Muscle of back (tissue), 11 donors: Measurements from ENCODE around the gene CLNK. TPM values are rescaled to one million over a fixed set of nuclear protein-coding genes. Genes with fewer than 3 reads are reported as not detected.
A peak's percentile ranks its signal among the peaks of the same experiment; 100 is the strongest.

Experiments
- DNase-seq, 3 donors: peaks; one replicate each; pipeline versions ENCODE4 v3.0.0 to v3.0.0-alpha.2; 2013
- polyA plus RNA-seq, 10 donors: library from polyadenylated mRNA; unstranded; fragments of 120-200 nt; gene quantifications; one replicate each; pipeline ENCODE4 v1.2.1, GENCODE V29; 2013; ENCODE audit not compliant: insufficient read length in 10 of 10

The CLNK gene
- polyA plus RNA-seq, 10 donors, result 0.11 to 0.43 (median 0.19) TPM

DNA sequence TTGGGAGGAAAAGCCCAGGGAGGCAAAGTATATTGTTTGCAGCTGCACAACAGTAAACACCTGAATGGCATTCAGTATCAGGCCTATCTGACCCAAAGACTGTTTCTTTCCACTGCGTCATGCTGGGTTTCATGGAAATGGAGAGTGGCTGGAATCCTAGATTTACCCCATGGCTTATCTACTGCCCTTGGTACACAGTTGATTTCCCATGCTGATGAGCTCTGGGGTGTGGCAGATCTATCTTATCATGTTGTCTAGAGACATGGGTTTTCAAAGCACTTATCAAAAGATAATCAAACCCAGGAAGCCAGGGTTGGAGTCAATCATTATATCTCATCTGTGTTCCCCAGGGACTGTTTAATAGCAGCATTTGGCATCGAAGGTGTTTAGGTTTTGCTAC, 72.1 kb downstream of the CLNK start:
- DNase-seq, result no peak

DNA sequence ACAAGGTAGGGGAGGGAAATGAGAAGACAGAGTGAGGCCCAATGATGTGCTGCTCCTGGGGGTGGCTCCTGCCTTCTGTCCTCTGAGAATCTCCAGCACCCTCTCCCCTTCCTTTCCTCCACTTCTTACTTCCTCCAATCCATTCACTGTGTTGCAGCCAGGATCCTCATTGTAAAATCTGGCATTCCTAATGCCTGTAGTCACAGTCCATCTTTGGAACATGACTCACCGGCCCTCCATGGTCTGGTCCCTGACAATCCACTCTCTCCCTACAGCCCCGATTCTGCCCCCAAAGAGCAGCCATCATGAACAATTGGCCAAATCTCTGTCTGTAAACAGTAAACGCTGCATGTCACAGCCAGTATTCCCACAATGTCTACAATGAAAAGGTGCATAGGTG, 72.9 kb downstream of the CLNK start:
- peak in 1 of 3 donors; percentile 85 for DNase-seq

DNA sequence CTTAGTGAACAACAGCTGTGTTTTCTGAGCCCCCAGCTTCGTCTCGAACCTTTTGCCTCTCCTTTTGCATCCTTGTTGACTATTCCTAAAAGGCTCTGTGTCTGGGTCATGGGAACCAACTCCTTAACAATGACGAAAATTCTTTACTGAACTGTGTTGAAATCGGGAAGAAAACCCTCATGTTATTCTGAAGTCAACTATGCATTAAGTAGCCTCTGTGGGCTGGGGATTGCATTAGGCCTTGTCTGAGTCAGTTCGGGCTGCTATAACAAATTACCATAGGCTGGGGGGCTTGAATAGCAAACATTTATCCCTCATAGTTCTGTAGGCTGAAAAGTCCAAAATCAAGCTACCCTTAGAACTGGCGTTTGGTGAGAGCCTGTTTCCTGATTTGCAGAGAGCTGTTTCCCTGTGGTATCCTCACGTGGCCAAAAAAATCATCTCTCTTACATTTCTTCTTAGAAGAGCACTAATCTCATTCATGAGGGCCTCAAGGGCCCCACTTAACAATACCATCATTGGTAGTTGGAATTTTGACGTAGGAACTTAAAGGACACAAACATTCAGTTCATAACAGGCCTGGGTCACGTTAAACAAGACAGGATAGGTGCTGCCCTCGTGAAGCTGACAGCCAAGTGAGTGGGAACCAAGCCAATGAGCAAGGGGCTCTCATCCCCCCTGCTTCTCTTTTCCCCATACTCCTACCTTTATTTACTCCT, 75.9 kb downstream of the CLNK start:
- DNase-seq, result no peak

DNA sequence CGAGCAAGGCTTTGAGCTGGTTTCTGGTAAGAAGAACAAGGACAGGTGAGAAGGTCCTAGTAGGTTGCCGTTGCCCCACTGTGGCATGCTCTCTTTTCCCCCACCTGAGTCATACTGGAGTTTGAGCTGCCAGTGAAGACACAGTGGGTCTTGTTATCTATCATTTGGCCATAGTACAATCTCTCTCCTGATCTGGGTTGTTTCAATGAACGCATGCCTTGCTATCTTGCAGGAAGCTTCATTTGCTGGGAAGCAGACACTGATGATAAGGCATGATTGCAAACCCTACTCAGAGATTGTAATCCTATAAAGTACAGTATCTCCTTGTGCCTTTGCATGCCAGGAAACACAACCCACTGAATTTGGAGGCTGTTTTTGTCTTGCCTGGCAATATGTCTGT, 77.4 kb downstream of the CLNK start:
- DNase-seq, result no peak

DNA sequence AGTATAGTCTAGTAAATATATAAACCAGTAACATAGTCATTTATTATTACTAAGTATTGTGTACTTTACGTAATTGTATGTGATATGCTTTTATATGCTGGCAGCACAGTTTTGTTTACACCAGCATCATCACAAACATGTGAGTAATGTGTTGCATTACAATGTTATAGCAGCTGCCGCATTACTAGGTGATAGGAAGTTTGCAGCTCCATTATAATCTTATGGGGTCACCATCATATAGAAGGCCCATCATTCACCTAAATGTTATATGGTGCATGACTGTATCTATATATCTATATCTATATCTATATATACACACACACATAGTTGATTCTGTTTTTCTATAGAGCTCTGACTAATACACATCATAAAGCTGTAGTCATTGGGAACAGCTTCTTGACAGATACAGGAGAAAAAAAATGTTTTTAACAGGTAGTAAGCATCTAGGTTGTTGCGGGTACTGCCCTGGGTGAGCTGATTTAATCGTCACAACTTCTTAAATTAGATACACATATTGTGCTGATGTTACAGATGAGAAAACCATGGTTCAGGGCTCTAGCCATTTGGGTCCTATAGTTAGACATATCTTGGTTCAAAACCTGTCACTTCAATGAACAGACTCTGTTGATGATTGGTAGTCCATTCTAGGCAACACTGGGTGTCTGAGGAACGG, 77.9 kb downstream of the CLNK start:
- DNase-seq, result no peak

DNA sequence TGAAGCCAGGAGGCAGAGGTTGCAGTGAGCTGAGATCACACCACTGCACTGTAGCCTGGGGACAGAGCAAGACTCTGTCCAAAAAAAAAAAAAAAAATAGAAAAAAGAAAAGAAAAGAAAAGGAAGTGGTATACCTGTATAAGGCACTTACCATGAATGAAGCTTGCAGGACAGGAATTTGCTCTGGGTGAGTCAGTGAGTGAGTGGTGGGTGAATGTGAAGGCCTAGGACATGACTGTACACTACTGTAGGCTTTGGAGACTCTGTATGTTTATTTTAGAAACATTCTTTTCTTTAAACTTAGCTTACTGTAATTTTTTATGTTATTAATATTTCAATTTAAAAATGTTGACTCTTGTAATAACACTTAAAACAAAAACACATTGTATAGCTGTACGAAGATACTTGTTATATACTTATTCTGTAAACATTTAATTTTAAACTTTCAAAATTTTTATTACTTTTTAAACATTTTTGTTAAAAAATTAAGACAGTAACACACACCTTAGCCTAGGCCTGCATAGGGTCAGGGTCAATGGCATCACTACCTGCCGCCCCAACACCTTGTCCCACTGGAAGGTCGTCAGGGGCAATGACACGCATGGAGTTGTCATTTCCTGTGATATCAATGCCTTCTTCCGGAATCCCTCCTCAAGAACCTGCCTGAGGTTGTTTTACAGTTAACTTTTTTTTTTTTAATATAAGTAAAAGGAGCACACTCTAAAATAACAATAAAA, 78.7 kb downstream of the CLNK start:
- peak in 1 of 3 donors; percentile 37 for DNase-seq

DNA sequence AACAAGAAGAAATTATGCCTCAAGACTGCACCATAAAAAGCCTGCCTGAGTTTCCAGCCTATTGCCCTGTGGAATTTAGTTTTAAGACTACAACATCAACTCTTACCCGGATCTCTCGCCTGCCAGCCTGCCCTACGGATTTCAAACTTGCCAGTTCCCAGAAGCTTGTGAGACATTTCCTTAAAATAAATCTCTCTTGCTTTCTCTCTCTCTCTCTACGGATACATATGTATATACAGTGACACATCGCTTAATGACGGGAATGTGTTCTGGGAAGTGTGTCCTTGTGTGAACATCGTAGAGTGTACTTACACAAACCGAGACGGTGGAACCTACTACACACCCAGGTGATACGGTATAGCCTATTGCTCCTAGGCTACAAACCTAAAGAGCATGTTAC, 79.5 kb downstream of the CLNK start:
- DNase-seq, result no peak

DNA sequence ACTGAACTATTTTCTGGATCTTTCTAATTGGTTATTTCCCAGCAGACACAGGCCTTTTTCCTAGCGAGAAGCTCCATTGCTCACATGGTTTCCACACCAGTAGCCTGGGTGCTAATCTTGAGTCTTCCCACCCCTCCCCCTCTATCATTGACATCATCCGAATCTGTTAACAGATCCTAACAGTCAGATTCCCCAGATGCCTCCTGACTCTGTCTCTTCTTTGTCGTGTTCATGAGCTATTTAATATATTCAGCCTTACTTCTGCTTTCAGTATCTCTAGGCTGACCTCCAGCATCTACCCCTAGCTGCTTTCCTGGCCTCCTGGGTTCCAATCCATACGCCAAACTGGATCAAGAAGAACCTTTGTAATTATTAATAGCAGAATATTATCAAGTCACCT, 85.0 kb downstream of the CLNK start:
- no peak for DNase-seq

DNA sequence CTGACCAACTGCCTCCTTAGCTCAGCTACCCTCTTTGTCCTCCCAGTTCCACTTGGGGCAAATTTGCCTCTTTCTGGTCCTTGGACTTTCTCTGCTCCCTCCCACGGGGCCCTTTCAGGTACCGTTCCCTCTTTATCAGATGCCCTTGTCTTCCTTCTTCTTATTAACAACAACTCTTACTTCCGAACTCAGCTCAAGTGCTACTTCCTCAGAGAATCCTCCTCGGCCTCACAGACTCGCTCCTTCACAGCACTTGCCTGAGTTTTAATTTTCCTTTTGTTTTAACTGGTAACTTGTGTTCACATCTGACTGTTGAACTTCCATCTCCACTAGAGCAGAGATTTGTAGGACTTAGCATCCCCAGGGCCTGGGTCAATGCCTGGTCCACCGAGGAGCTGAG, 85.7 kb downstream of the CLNK start:
- no peak for DNase-seq

DNA sequence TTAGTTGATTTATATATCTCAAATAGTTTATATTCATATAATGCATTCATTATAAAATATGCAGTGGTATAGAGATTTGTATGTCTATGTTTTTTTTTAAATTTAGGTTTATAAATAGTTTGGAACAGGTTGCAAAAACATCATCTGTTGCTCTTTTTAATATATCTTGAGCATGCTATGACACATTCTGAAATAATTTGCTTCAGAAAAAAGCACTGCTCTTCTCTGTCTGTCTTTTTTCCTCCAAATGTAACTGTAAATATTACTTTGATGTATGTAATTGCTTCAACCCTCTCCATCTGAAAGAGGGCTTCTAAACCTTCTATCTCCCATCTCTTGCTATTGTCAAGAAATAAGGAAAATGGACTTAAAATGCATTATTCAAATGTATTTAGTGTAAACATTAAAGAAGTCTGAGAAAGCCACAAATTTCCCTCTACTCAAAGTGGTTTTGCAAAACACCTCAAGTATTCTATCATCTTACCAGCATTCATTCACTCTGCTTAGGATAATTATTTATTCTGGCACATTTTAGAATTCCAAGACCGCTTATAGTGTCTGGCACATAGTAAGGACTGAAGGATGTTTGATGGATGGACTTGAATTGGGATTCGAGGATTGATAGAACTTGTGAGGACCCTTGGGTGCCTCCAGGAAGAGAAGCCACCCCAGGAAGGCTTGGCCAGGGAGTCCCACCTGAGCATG, 87.8 kb downstream of the CLNK start:
- DNase-seq, result no peak

DNA sequence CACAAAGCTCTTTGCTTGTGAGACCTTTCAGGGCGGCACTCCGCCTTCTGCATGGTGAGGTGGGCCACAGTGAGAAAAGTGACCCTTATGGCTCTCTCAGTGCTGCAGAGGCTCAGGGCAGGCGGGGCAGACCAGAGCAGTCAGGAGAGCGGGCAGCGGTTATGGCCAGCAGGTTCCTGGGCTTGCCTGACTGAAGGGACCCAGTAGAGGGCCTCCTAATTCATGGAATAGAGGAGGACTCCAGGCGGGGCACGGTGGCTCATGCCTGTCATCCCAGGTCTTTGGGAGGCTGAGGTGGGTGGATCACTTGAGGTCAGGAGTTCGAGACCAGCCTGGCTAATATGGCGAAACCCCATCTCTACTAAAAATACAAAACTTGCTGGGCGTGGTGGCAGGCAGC, 91.4 kb downstream of the CLNK start:
- DNase-seq, result no peak

DNA sequence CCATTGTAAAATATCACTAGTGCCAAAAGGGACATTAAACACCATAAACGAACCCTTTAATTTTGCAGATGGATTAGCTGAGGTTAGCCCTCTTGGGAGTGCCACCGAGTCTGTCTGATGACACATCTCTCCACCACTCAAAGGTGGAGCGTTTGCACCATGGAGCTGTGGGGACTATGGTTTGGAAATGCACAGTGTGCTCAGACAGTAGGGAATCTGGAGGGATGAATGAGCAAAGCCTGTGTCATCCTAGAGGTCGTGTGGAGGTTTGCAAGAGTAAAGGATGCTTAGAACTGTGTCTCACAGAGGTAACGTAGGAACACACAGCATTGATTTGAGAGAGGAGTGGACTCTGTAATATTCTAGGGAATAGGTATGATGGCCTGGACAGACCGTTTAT, 93.7 kb downstream of the CLNK start:
- peak in 1 of 3 donors; percentile 57 for DNase-seq

DNA sequence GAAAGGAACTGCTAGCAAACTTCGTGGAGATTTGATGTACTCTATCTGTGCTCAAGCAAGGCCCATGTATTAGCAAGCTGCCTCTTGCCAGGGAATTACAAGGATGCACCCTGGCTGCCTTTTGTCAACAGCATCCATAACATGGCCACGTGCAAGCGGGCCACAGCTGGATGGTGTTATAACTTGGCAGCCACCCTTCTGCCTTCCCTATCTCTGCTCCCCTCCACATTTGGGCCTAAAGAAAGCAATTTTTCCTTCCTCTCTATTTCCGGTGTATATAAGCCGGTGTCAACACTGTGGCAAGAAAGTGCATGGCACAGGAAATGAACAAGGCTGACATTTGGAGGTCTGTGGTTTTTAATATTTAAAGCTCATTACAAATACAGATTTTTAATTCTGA, 94.8 kb downstream of the CLNK start:
- DNase-seq, result no peak

DNA sequence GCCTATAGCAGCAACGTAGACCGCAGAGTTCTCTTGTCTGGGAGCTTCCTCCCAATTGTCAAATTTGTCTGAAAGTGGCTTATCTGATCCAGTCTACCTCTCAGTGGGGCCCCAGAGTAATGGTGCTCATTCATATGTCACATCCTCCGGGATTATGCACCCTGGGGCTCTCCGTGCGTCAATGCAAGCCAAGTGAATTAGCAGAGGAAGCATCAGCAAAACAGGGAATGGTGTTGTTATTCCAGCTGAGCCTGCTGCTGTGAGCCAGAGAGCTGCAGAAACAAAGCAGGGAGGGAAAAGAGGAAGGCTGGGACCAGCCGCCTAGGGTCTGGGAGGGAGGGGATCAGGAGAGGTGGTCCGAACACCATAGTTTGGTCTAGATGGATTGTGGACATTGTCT, 95.2 kb downstream of the CLNK start:
- no peak for DNase-seq

DNA sequence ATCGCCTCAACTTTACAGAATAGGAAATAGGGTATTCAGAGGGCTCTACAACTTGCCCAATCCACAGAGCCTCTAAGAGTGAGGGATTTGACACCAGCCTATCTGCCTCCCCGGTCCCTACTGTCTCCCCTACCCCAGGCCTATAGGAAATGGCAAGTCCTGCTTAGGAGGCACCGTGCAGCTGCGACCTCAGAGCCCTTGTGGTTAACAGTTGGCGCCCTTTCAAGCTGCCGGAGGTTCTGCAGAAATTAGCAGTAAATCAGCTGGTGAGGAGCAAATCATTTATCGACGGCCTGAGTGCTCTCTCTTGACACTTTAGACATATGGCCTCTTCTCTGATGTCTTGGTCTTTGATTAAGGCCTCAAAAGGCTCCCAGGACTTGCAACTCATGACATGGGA, 96.9 kb downstream of the CLNK start:
- DNase-seq, result no peak

DNA sequence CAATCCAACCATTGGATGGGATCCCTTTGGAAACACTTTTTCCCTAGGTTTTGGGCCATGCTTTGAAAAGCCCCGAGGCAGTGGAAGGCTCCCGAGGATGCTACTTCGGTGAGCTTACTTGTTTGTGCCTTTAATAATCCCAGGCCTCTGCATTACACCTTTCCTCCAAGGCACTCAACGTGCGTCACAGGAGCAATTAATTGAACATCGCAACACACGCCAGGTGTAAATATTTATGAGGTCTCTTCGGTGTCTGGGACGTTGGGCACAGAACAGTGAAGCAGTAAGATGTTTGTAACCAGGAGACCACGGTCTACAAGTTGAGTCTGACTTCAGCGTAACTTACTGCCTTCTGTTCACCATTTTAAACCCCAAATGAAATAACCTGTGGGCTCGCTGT, 97.3 kb downstream of the CLNK start:
- no peak for DNase-seq

DNA sequence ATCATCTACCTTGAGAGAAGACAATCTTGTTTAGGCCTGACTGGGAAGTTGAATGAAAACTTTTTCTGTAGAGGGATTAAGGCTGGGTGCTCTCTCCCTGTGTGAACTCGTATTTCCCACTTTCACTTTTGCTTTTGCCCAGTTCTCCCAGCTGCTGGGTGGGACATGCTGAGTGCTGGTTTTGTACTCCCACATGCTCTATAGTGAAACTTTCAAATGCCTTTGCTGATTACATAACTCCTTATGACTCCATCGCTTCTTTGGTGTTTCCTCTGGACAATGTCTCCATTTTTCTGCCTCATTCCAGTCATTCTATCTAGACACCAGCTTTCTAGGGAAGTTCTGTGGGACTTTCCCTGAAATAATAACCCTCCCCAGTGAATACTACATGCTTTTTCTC, 100.5 kb downstream of the CLNK start:
- DNase-seq, result peak in 2 of 3 donors; percentile 44 to 47

DNA sequence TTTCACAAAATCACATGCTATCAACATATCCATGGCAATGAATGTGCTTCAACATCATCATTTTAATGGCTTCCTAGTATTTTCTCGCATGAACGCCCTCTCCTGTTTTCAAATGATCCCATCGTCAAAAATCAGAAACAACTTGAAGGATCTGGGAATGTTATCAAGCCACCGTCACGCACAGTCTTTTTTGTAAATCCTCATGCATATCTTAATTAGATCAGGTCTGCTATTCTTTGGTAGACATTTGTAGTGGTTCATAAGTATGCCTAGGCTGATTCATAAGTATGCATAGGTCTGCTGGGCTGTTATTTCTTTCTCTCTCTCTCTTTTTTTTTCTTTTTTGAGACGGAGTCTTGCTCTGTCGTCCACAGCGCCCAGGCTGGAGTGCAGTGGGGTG, 101.6 kb downstream of the CLNK start:
- no peak for DNase-seq

DNA sequence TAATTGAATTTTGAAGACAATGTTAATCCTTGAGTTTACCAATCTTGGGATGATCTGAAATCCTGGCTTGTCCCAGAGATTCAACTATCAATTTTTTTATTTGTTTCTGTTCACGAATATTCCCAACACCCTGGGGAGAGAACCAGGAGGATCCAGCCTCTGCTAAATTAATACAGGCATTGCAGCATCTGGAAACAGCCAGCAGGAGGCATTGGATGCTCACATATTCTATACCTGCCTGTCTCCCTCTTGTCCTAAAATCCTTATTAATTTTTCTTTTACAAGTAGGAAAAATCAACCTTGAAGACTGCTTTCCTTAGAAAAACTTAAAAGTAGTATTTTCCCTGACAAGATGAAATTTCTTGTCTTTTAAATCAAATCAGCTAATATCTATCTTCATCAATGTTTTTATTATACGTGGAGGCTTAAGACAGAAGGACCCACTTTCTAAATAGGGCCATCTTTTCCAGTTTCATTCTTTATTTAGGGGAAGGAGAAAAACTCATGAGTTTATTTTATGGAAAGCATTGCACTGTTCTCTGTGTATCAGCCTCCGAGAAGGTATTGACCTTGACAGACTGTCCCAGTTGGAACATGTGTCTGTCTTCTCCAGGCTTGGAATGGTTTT, 102.4 kb downstream of the CLNK start:
- peak; percentile 29 to 71 (median 40) for DNase-seq

DNA sequence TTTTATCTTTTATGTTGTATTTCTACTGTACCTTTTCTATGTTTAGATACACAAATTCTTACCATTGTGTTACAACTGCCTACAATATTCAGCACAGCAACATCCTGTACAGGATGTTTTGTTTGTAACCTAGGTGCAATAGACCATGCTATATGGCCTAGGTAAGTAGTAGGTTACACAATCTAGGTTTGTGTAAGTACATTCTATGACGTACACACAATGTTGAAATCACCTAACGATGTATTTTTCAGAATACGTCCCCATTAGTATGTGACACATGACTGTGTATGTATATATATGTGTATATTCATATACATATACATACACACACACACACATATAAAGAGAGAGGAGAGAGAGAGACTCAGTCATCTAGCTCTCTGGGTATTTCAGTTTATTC, 103.5 kb downstream of the CLNK start:
- no peak for DNase-seq

DNA sequence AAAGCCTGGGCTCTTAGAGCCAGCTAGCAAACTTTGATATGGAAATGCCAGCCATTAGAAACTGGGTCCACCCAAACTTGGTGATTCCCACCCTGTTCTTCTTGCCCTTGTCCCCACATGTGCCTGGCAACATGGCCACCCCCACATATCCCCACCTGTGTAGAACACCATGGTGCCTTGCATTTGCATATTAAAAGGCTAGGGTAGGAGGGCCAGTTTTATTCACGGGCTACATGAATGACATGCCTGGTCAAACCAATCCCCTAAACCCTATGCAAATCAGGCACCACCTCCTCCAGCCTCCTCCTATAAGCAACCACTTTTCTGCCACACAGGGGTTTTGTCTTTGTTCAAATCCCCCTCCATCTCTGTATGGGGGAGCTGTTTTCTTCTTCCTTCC, 104.9 kb downstream of the CLNK start:
- no peak for DNase-seq
